TTC549 (cell line): Measurements from ENCODE around the gene LCNL1.

Source experiments
- FAIRE-seq: peaks from 2 replicates; lab custom pipeline; 2012; peaks lifted over from hg19 to GRCh38; lab: Jason Lieb, UNC

The LCNL1 gene

DNA sequence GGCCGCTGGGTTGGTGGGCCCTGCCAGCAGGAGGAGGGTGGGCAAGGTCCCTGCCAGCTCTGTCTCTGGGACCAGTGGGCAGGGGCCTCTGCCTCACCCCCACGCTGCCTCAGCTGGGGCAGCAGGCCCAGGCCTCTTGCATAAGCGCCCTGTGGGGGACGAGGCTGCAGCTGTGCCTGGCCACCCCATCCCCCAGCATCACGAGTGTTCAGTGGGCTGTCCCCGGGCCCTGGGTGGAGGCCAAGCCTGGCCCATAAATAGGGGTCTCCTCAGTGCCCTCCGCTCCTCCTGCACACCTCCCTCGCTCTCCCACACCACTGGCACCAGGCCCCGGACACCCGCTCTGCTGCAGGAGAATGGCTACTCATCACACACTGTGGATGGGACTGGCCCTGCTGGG, 5.6 kb upstream of the LCNL1 start, which contains the start of gene PTGDS:
Gene PTGDS, plus strand, starts transcription at position 282 of the 400 bp plus-strand sequence. Its CDS starts 75 bp downstream, at position 357.
- FAIRE-seq: no peak

DNA sequence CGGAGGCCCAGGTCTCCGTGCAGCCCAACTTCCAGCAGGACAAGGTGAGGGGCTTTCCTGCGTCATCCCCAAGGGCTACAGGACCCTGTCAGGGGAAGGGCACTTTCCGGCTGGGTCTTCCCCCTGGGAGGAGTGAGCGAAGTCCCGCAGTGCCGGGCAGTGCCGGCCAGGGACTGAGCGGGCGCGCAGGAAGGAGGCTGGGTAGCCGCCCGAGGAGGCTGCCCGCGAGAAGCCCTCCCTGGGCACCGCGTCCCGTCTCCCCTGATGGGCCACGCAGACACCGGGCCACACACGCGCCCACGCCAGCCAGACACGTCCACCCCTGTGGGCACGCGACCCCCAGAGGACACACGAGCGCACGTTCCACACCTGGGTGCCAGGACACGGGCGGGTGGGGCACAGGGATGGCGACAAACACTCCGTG, 5.1 kb upstream of the LCNL1 start:
- no peak for FAIRE-seq

DNA sequence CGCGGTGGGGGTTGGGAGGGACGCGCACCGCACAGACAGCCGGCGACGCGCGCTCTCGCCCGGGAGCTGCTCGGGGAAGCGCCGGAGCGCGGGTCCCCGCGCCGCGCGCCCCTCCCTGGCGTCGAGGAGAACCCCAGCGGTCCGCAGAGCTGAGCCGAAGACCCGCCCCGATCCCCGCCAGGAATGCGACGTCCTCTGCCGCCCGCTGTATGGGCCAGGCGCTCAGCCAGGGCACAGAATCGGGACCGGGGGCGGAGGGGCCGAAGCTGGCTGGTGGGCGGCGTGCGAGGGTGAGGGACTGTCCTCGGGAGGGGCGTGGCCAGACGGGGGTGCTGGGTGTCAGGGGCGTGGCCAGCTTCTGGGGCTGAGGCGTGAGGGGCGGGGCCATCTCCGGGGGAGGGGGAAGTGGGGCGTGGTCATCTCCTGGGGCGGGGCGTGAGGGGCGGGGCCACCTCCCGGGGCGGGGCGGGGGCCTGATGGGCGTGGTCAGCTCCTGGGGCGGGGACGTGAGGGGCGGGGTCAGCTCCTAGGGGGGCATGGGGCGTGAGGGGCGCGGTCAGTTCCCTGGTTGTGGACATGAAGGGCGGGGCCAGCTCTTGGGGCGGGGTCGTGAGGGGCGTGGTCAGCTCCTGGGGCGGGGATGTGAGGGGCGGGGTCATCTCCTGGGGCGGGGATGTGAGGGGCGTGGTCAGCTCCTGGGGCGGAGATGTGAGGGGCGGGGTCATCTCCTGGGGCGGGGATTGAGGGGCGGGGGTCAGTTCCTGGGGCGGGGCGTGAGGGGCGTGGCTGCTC, 4.5 kb upstream of the LCNL1 start:
- no peak for FAIRE-seq

DNA sequence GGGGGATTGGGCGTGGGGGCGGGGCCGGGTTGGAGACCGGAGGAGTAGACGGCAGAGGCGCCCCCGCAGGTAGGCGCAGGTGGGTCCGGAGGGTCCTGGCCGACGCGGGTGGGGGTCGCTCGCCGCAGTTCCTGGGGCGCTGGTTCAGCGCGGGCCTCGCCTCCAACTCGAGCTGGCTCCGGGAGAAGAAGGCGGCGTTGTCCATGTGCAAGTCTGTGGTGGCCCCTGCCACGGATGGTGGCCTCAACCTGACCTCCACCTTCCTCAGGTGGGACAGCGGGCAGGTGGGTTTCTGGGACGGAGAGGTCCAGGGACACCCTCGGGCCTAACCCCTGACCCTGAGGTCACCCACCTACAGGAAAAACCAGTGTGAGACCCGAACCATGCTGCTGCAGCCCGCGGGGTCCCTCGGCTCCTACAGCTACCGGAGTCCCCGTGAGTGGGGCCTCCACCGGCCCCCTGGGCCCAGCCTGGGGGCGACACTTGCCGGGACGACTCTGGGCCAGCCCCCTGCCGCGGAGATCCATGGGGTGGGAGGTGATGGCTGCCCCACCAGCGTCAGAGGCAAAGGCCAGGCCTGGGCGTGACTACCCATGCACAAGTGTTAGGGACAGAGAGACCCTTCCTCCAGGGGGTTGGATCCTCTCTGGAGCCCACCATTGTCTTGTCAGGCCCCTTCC, 3.8 kb upstream of the LCNL1 start:
- FAIRE-seq: no peak

GRCh38 chr9:136979769-136980587, 2.8 kb upstream of the LCNL1 start:
- FAIRE-seq: no peak

GRCh38 chr9:136980669-136981478, 1.9 kb upstream of the LCNL1 start:
- no peak for FAIRE-seq

DNA sequence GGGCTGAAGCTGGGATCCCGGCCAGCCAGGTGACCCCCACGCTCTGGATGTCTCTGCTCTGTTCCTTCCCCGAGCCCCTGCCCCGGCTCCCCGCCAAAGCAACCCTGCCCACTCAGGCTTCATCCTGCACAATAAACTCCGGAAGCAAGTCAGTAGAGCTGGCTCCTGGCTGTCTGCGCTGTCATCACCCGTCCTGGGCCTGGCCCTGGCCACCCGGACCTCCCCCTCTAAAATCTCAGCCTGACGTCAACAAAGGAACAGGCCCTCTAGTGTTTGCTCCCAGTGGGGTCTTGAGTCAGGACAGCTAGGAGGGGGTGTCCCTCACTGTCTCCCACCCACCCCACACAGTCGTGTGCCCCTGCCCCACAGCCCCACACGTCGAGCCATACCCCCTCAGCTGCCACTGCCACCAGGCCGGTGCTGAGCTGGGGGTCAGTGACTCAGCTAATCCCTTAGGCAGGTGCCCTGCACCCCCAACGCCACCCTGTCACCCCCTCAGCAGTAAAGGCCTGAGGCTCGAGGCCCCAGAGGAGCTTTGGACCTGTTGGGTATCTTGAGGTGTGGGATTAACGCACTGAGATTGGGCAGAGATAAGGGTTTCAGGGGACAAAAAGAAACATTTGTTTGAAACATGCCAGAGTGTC, 1.1 kb upstream of the LCNL1 start:
- no peak for FAIRE-seq

- no peak for FAIRE-seq
These were observed 374 bp downstream of the LCNL1 start for GRCh38 chr9:136983167-136983566.

DNA sequence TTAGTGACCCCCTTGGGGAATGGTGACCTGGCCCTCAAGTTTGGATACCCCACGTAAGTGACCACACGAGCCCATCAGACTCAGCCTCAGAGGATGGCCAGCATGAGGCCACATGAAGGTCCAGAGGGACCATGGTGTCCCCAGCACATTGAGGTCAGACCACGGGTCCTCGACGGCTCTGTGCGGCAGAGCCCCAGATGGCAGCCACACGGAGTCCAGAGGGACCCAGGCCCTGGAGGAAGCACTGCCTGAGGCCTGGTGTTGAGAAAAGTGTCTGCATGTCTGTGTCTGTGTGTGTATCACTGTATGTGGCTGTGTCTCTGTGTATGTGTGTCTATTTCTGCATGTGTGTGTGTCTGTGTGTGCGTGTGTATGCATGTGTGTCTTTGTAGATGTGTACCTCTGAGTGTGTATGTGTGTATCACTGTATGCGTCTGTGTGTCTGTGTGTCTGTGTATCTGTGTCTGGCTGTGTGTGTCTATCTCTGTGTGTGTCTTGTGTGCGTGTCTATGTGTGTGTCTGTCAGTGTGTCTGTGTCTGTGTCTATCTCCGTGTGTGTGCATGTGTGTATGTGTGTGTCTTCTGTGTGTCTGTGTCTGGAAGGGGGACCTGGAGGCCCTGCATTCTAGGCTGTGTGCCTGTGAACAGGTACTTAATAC, 992 bp downstream of the LCNL1 start:
- no peak for FAIRE-seq

GRCh38 chr9:136984464-136985026, 1.8 kb downstream of the LCNL1 start:
- no peak for FAIRE-seq

DNA sequence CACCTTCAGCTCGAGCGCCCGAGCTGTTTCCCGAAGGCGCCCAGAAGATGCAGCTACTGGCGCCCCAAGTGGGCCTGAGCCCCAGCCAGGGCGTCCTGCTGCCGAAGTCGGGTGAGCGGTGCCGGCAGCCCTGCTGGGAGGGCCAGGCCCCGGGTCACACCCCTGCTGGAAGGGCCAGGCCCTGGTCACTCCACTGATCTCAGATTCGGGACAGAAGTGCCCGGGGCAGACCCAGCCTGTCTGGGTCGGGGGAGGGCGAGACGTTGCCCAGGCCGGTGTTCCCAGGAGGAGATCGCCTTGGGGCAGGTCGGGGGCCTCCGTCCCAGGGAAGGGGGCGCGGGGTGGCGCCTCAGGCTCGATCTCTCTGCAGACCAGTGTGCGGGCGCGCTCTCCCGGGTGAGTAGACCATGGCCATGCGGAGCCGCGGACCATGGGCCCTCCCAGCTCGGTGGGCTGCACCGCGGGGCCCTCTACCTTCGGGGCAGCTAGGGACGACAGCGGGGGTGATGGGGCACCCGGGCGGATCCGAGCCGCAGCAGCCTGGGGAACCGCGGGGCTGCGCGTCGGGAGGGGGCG, 2.3 kb downstream of the LCNL1 start:
- no peak for FAIRE-seq

GRCh38 chr9:136985853-136986252, 3.1 kb downstream of the LCNL1 start:
- no peak for FAIRE-seq

DNA sequence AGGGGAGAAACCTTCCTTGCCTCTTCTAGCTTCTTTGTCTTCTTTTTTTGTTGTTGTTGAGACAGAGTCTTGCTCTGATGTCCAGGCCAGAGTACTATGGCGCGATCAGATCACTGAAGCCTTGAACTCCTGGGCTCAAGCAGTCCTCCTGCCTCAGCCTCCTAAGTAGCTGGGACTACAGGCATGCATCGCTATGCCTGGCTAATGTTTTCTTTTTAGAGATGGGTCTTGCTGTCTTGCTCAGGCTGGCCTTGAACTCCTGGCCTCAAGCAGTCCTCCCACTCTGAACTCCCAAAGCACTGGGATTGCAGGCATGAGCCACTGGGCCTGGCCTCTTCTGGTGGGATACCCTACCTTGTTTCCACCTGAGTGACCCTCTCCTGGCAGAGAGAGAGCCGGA, 6.1 kb downstream of the LCNL1 start:
- FAIRE-seq: no peak

GRCh38 chr9:136990242-136990911, 7.6 kb downstream of the LCNL1 start:
- no peak for FAIRE-seq

DNA sequence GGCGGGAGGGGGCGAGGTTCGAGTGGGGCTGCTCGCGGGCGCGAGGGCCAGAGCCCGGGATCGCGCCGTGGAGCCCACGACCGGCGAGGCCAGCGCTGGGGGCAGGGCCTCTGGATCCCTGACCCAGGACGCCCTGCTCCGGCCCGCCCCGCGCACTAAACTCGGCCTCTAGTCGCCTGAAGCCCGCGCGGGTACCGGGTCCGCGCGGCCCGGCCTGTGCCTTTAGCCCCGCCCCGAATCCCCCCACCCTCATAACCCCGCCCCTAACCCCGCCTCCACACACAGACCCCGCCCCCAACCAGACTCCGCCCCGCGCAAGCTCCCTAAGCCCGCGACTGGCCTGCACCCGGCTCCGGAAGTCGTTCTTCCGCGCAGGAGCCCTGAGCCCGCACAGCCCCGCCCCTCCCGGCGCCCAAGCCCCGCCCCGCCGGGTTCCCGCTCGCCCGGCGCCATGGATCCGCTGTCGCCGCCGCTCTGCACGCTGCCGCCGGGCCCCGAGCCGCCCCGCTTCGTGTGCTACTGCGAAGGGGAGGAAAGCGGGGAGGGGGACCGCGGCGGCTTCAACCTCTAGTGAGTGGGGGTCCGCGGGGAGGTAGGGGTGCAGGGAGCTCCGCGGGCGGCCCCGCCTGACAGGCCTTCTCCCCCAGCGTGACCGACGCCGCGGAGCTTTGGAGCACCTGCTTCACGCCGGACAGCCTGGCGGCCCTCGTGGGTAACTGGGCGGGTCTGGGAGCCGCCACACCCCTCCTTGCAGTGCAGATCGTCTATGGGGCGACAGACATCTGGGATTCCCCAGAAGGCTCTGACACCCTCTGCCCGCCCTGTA, 9.4 kb downstream of the LCNL1 start, which contains the start of gene PAXX:
Gene PAXX, plus strand, starts transcription at position 430 of the 826 bp plus-strand sequence. Its CDS starts 22 bp downstream, at position 452.
- FAIRE-seq: no peak

- FAIRE-seq: no peak
These were observed 10.1 kb downstream of the LCNL1 start for GRCh38 chr9:136992819-136993369.

DNA sequence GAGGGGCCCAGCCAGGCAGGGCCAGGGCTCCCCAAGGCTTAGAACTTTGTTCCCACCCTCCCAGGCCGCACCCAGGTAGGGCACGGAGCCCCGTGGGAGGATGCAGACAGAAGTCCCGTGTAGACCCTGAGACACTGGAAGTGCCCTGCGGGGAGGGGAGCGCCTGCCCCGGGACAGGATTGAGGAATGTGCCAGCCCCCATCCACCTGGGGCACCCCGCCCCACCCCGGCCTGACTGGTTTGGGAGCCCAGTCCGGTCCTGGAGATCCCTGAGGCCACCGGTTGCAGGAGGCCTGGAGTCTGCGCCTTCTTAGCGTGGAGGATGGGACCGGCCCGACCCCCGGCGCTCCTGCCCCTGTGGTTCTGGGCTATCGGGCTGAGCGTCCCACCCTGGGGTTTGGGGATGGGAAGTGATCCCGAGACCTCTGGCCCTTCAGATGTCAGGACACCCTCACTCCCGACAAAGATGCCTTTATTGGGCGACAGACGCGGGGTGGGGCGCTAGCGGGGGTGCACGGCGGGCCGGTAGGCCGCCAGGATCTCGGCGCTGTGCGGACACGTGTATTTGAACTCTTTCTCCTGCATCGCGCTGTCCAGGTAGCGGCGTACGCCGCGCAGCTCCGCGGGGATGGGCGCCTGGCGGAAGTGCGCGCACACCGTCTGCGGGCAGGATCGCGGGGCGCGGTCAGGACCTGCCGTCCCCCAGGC, 11.5 kb downstream of the LCNL1 start:
- FAIRE-seq: no peak

GRCh38 chr9:136994888-136995230, 12.1 kb downstream of the LCNL1 start:
- no peak for FAIRE-seq
